ENCODE results near the gene FHL5.
A peak's percentile ranks its signal among the peaks of the same experiment; 100 is the strongest.
"Not testable (repeated sequence)": the region's sequence is repeated elsewhere in the genome, so short reads cannot be mapped to it uniquely, and the experiment has no call there.

FHL5 gene

GRCh38 chr6:96562886-96563285 lies at the start of gene FHL5:
FHL5 (plus strand) TSS chr6:96563128; CDS start chr6:96603614, 40,486 bp downstream.
- no peak for DNase-seq

GRCh38 chr6:96520171-96521115 lies 42.5 kb upstream of the FHL5 start:
- DNase-seq: no peak

DNA sequence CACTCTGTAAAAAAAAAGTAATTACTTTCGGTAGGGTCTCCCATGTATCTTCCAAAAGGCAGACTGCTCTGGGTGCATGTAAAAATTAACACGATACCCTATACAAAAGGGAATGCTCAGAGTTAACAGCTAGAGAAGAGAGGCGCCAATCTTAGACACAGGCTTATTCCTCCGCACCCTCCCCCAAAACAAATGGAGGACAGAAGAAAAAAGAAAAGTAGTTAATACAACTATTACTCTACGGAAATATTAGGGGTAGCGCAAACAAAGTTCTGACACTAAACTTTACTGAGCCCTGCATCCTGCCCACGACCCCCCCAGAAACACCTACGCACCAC lies 41.7 kb upstream of the FHL5 start:
- DNase-seq: no peak

DNA sequence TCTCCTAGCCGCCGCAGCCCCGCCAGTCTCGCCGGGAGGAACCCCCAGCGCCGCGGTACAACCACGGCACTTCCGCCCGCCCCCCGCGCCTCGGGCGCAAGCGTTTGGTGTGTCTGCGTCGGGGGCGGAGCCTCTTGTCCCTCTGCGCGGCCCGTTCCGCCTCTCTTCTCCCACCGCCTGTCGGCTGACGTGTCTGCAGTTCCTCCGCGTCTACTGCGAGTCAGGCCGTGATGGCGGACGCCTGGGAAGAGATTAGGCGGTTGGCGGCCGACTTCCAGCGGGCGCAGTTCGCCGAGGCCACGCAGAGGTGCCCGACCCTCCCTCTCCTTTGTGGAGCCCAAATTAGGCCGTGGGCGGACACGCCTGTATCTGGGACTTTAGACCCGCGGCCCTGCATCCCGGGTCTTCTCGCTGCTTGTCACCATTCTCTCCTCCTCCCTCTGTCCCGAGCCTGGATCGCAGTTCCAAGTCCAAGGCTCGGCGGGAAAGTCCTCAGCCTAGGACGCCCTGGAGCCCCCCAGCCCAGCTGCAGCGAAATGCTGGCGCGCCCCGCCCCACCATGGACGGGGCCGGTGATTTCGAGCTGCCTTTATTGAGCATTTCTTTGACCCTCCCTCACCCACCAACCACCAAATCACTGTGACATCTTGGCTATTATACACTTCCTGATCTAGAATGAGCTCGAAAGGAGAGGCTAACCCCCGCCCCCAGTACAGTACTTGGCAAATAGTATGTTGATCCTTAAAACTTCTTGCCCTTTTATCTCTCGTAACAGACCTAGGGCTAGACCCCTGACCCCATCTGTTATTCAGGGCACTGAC lies 41.1 kb upstream of the FHL5 start, which contains the start of gene UFL1:
TSS of gene UFL1 (plus strand) at position 163 of the 821 bp plus-strand sequence. CDS start at position 231, 68 bp downstream.
- peak; percentile 84 to 93 for DNase-seq

DNA sequence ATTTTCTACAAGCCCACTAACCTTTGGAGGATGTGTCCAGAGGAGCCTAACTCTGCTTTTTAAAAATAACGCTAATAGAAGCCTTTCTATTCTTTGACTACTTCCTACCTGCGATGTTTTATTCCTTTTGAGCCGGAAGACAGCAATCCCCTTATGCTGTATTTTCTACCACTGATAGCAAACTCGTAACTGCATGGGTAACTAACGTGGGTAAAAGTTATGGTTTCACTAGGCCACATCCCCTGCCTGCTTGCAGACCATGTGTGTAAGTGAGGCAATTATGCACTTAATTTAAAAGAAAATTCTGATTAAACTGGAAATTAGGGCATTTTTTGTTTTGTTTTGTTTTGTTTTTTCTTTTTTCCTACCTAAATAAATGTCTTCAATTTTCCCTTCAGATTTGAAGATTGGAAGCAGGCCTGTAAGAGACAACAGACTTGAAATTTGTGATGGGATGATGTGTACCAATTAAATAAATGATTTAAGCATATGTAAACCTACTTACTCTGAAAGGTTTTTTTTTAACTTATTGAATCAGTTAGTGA lies 40.4 kb upstream of the FHL5 start:
- no peak for DNase-seq

DNA sequence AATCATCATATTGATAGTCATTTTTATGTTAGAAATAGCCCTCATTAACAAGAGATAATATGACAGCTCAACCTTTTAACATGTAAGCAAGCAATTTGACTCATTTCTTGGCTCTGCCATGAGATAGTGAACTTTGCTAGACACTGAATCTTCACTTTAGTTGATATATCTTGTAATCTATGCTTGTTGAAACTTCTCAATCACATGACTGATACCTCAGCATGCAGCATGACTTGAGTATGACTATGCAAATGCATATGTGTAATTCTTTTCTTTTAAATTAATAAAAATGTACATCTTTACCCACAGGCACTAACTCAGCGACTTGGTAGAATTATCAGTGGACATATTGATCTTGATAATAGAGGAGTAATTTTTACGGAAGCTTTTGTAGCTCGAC lies 34.7 kb upstream of the FHL5 start:
- DNase-seq: no peak

DNA sequence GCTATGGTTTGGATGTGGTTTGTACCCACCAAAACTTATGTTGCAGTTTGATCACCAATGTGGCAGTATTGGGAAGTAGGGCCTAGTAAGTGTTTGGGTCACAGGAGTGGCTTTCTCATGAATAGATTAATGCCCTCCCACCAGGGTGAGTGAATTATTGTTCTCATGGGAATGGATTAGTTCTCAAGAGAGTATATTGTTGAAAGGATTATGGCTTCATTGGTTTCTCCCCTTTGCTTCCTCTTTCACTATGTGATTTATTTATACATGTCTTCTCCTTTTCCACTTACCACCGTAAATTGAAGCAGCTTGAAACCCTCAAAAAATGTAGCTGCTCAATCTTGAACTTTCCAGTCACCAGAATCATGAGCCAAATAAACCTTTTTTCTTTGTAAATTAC lies 30.5 kb upstream of the FHL5 start:
- no peak for DNase-seq

DNA sequence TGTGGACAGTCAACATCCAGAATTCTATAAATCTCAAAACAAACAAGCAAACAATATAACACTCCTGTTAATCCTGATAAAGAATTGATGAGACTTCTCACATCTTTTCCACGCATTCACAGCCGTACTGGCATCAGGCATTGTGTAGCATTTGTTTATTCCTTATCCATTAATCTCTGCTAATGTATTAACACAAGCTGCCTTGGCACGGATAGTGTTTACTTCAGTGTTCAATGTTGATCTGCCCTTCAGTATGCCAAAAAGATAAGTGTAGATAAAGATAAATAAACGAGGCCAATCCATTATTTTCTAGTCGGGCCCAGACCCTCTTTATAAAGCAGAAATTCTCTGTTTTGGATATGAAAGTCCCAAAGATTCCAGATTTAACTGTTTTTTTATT lies 25.2 kb upstream of the FHL5 start:
- no peak for DNase-seq

DNA sequence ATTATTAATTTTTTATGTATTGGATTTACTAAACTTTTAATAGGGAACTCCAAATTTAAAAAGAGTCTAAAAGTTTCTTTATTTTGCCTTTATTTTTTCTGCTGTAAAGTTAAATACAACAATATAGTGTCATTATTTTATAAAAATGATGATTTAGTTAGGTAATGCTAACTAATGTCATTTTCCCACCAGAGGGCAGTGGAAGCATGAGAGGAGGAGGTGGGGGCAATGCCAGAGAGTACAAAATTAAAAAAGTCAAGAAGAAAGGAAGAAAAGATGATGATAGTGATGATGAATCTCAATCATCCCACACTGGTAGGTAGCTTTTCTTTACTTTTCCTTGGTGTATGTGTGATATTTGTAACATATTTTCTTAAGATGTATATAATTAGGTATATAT lies 20.2 kb upstream of the FHL5 start:
- DNase-seq: peak; percentile 2 to 17

DNA sequence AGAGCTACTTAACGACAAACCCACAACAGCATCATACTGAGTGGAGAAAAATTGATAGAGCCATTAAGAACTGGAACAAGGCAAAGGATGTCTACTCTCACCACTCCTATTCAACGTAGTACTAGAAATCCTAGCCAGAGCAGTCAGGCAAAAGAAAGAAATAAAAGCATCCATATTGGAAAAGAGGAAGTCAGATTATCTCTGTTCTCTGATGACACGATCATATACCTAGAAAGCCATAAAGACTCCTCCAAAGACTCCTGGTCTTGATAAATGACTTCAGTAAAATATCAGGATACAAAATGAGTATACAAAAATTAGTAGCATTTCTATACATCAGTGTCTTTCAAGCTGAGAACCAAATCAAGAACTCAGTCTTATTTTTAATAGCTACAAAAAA lies 17.0 kb upstream of the FHL5 start:
- no peak for DNase-seq

GRCh38 chr6:96547654-96548053 lies 15.3 kb upstream of the FHL5 start:
- DNase-seq: no peak

- DNase-seq: no peak
Observed at GRCh38 chr6:96554558-96554957, 8.4 kb upstream of the FHL5 start.

DNA sequence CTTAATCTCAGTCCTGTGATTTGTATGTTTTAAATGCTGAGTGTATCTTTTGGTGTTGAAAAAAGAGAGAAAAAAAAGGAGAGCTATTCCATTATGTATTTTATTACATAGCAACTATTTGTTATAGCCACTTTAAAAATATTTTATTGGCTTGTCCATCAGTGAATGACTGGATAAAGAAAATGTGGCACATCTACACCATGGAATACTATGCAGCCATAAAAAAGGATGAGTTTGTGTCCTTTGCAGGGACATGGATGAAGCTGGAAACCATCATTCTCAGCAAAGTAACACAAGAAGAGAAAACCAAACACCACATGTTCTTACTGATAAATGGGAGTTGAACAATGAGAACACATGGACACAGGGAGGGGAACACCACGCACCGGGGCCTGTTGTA lies 3.2 kb upstream of the FHL5 start:
- not testable (repeated sequence) for DNase-seq

DNA sequence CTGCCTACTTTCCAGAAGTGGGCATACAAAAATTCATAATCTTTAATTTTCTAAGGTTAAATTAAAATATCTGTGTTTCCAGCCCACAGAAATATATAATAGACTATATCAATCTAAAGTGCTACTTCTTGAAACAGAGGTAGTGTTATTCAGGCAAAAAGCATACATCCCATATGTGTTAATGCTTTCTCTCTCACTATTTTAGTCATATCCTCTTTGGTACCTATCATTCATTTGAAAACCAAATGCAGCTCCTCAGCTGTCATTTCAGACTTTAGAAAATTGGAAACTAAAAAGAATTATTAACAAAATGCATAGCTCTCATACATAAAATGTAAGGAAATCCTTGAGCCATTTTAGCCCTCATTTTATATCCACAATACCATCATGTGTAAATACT lies 925 bp downstream of the FHL5 start:
- no peak for DNase-seq

DNA sequence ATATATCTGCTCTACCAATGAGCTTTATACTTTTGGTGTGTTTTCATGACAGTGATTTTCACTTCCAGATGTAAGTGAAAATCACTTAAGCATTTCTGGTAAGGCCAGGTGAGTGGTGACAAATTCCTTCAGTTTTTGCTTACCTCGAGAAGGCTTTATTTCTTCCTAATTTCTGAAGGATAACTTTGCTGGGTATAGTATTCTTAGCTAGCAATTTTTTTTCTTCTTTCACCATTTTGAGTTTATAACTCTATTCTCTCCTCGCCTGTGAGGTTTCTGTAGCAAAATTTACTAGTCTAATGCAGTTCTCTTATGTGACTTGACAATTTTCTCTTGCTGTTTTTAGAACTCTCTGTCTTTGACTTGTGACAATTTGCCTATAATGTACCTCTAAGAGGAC lies 7.1 kb downstream of the FHL5 start:
- no peak for DNase-seq

DNA sequence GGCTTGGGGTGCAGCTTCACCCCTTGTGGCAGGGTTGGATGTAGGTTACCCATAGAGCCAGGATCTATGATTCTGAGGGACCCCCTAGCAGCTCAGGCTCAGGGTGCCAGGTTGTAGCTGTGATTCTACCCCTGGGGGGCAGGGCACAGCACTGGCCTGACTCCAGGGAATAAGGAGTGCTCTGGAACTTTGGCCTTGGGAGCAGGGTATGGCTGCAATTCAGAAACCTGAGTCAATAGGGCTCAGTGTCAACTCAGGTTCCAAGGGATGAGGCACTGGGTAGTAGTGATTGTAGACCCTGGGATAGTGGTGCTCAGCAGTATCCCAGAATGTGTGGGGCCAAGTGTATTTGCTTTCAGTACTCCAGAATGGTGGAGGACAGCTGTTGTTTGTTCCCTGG lies 8.6 kb downstream of the FHL5 start:
- no peak for DNase-seq

DNA sequence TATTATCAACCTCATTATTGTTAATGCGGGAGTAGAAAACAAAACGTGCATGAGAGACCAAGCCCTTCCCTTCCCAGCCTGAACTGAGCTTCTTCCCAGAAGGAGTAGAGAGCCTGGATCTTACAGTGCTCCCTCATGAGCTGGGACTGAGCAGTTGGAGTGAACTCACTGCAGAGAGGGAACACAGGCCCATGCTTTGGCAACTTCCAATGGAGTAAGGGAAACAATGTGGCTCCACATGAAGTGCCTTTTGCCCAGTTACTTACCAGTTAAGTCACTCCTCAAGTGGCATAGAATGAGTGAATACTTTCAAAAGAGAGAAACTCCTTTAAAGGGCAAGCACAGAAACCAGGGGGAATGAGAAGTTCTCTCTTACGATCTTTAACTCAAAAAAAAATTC lies 12.4 kb downstream of the FHL5 start:
- DNase-seq: no peak

DNA sequence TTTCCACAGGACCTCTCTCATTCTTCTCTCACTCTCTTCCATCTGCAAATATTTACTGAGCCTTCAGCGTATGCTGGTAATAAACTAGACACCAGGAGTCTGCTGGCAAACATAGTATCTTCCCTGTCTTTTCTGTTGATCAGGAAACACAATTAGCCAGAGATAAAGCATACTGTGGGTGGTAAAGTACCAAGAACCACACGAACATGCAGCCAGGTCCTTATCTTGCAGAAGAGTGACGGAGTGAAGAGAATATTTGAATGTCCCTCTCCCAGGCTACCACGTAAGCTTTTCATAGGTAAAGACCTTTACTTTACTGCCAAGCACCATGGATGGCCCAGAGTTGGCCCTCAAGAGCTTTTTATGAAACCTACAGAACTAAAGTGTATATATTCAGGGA lies 13.3 kb downstream of the FHL5 start:
- no peak for DNase-seq

DNA sequence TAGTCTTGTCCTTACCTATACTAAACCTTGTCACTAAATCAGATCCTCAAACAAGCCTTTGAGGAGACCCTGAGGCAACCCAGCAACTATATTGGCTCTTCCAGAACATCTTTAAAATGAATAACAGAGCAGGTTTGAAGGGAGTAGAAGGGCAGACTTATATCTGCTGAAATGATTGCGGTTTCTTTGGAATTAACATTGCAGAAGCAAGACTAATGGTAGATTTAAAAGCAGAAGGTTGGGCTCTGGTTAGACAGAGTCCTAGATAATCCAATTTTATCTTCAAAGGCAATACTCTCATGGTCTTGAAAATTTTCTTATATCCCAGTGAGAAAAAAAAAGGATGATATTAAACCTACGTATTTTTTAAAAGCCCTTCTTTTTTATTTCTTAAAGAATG lies 19.1 kb downstream of the FHL5 start:
- DNase-seq: no peak

DNA sequence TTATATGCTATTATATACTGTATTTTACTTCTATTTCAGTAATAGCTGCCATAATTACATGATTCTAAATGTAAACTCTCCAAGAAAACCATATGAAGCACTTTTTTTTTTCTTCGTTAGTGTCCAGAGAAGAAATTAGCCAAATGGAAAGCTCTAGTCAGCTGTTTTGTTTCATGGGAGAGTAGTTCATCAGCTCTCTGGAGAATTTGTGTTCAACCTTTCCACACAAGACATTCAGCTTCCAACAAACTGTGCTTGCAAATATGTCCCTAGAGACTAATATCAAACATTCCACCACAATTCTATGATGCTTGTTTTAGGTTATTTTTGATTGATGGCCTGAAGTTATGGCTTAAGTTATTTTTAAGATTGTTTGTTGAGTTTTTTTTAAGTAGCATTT lies 19.5 kb downstream of the FHL5 start:
- no peak for DNase-seq

GRCh38 chr6:96604420-96604819 lies 41.5 kb downstream of the FHL5 start:
- no peak for DNase-seq

DNA sequence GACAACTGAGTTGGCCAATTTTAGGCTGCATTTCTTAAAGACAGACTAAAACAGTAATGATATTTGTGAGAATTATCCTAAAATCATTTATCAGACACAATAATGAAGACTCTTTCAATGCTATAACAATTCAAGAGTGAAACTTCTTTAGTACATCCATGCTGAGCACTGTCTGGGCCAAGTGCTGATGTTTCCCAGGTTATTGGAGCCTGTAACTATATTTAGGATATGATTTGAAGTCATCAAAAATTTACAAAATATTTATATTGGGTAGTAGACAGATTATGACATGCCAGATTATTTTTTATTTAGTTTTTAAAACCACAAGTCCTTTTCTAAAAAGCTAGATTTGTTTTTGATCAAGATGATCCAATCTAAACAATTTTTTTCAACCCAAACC lies 45.1 kb downstream of the FHL5 start:
- no peak for DNase-seq

GRCh38 chr6:96610019-96610418 lies 47.1 kb downstream of the FHL5 start:
- no peak for DNase-seq
